Neutrophil (primary cell): ENCODE measurements around the gene SMTN.
"Not testable (repeated sequence)": the region's sequence is repeated elsewhere in the genome, so short reads cannot be mapped to it uniquely, and the experiment has no call there.

Experiments used
- H3K27ac ChIP-seq: fragments of 200-600 bp; sonication (generic); 2 replicates; pipeline ENCODE4 v1.5.1; 2016; ENCODE audit warnings: mild to moderate bottlenecking, moderate library complexity
- H3K27me3 ChIP-seq: fragments of 200-600 bp; sonication (generic); 2 replicates; pipeline ENCODE4 v1.6.0; 2016; ENCODE audit warnings: mild to moderate bottlenecking
- H3K36me3 ChIP-seq: fragments of 200-600 bp; sonication (generic); 2 replicates; pipeline ENCODE4 v1.5.1; 2017
- H3K4me1 ChIP-seq, 2 experiments: fragments of 200-600 bp in 1 of 2; sonication (generic) in 1 of 2; 1 replicate in 1 of 2; 2 replicates in 1 of 2; pipeline versions ENCODE4 v1.5.1 to v1.6.1; 2013 to 2016; ENCODE audit warnings: low read depth in 1 of 2, low read length in 1 of 2, mild to moderate bottlenecking in 1 of 2, moderate library complexity in 1 of 2; ENCODE audit not compliant: control insufficient read depth in 1 of 2, insufficient read depth in 1 of 2
- H3K4me3 ChIP-seq, 2 experiments: fragments of 200-600 bp in 1 of 2; sonication (generic) in 1 of 2; 1 replicate in 1 of 2; 2 replicates in 1 of 2; pipeline ENCODE4 v1.5.1; 2013 to 2016; ENCODE audit warnings: low read depth in 1 of 2, low read length in 1 of 2, mild to moderate bottlenecking in 1 of 2, moderate library complexity in 1 of 2
- H3K9me3 ChIP-seq: fragments of 200-600 bp; sonication (generic); 2 replicates; pipeline ENCODE4 v1.5.1; 2016
- TF ChIP-seq, protein P1 (sequence below): fragments of 200-600 bp; sonication (generic); IDR thresholded peaks from 2 replicates; pipeline ENCODE4 v1.5.1; 2016; ENCODE audit warnings: antibody characterized with exemption

Gene SMTN

DNA sequence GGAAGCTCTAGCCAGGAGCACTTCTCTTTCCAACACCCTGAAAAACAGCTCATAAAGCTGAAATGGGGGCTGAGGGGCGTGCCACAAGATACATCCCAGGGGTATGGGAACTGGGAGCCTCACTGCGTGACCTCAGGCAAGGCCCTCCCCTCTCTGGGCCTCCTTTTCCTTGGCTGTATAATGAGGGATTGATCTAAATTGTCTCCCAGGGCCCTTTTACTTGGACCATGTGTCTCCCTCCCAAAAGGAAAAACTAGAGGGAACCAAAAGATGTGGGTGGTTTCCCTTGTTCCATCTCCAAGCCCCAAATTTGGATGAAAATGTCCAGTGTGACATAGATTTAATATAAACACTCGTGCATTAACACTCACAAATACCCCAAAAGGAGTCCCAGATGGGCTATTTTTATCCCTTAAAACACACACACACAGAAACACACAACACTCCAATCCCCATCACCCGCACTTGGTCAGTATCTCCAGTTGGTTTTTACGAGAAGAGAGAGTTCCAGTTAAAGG, 25.9 kb upstream of the SMTN start:
- Histone ChIP-seq H3K4me3 (no peak overlapping the region), H3K27me3 (no peaks in the 10 kb centered on the region), H3K36me3 (no peaks in the 10 kb centered on the region), H3K4me1 (peaks cover 0 to 6% of the 10 kb centered on the region in 2 experiments), H3K27ac (no peak overlapping the region), H3K9me3 (no peaks in the 10 kb centered on the region)
- TF ChIP-seq, protein P1, sequence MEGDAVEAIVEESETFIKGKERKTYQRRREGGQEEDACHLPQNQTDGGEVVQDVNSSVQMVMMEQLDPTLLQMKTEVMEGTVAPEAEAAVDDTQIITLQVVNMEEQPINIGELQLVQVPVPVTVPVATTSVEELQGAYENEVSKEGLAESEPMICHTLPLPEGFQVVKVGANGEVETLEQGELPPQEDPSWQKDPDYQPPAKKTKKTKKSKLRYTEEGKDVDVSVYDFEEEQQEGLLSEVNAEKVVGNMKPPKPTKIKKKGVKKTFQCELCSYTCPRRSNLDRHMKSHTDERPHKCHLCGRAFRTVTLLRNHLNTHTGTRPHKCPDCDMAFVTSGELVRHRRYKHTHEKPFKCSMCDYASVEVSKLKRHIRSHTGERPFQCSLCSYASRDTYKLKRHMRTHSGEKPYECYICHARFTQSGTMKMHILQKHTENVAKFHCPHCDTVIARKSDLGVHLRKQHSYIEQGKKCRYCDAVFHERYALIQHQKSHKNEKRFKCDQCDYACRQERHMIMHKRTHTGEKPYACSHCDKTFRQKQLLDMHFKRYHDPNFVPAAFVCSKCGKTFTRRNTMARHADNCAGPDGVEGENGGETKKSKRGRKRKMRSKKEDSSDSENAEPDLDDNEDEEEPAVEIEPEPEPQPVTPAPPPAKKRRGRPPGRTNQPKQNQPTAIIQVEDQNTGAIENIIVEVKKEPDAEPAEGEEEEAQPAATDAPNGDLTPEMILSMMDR = no peak

DNA sequence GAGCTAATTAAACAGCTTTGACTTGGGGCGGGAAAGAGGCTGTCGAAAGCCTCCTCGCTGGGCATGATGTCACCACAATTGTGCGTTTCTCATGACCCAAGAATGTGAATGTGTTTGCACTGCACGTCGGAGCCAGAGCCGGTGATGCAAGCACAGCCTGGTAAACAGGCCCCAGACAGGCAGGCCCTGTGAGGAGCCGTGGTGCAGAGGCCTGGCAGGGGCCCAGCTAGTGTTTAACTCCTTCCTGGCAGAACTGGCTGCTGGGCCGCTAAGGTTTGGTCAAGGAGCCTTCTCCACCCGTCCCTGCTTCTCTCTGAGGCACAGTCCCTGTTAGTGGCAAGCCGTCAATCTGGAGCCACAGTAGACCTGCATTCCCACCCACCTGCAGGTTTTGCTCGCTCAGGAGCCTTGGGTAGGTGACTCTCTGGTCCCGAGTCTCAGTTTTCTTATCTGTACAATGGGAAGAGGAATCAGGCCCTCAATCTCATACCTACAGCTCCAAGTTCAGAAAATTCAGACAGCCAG, 25.4 kb upstream of the SMTN start:
- TF ChIP-seq, protein P1 = no peak
- Histone ChIP-seq H3K36me3 (no peaks in the 10 kb centered on the region), H3K4me3 (no peak overlapping the region), H3K27me3 (no peaks in the 10 kb centered on the region), H3K4me1 (peaks cover 2 to 9% of the 10 kb centered on the region in 2 experiments), H3K27ac (no peak overlapping the region), H3K9me3 (no peaks in the 10 kb centered on the region)

DNA sequence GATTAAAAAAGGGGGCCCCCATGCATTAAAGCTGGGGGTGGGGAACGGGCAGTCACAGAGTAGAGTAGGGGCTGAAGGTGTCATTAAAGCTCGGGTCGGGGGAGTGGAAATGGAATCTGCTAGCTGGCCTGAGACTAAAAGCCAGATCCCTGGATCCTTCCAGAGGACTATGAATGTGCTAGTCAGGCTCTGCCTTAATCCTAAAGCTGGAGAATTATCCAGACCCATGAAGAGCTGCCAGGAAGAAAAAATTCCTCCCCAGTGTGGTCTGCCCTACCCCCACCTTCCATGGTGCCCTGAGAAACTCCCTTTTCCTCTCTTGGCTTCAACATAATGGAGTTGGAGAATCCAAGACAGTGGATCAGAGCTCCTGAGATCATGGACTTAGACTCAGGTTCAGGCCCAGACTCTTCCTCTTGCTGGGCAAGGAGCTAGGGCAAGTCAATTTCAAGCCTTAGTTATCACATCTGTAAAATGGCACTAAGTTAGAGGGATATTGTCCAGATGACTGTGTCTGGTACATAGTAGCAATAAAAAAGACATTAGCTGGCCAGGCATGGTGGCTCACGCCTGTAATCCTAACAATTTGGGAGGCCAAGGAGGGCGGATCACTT, 24.0 kb upstream of the SMTN start:
- TF ChIP-seq, protein P1 = no peak
- H3K4me1 ChIP-seq = peaks cover 10 to 22% of the 10 kb centered on the region in 2 experiments
- H3K9me3 ChIP-seq = no peaks in the 10 kb centered on the region
- no peaks in the 10 kb centered on the region for H3K36me3 ChIP-seq
- H3K27ac ChIP-seq = no peak overlapping the region
- no peaks in the 10 kb centered on the region for H3K27me3 ChIP-seq
- no peak overlapping the region for H3K4me3 ChIP-seq

DNA sequence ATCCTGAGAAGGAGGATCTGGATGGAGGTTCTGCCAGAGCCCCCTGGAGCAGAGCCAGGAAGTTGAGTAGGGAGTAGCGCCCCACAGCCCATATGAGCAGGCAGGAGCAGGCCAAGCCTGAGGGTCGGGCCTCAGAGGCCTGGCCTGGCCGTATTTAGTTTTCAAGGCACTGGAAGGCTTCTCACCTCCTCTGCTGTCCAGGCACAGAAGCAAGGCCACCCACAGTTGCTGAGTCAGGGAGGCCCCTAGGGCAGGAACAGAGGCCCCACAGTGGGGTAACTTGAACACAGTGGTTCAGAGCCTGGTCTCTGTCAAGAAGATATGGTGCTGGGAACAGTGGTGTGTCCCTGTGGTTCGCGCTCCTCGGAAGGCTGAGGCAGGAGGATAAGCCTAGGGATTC, 21.5 kb upstream of the SMTN start:
- H3K27ac ChIP-seq, H3K36me3 ChIP-seq, H3K9me3 ChIP-seq, H3K27me3 ChIP-seq, H3K4me3 ChIP-seq: not testable (repeated sequence)
- H3K4me1 ChIP-seq = peaks cover 10 to 23% of the 10 kb centered on the region in 2 experiments

DNA sequence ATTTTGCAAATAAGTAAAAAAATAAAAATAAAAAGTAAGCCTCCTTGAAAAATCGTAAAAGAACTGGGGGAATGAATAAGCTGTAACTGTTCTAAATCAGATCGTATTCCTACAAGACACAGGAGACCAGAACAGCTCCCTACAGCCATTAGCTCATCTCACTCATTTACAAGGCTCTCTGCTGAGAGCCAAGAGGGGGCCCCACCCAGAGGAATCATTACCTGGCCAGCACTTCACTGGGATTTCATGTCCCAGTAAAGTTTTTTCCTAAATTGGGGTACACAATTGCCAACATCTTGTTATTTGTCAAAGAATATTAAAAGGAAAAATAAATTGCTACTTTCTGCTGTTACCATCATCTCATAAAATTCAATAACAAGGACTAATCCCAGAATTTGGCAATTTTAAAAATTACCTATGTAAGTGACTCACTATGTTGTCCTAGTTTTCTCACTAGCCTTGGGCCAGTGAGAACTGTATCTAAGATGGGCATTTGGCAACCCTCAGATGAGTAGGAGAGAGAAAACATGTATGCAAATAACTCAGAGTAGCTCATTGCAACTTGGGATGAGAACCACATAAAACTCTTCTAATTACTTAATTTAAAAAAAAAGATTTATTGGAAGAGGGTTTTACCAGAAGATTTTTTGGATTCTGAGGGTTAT, 18.4 kb upstream of the SMTN start:
- Histone ChIP-seq H3K4me1 (peaks cover 10 to 23% of the 10 kb centered on the region in 2 experiments), H3K4me3 (no peak overlapping the region), H3K27ac (no peak overlapping the region), H3K36me3 (no peaks in the 10 kb centered on the region), H3K9me3 (no peaks in the 10 kb centered on the region), H3K27me3 (no peaks in the 10 kb centered on the region)
- TF ChIP-seq, protein P1 = no peak

DNA sequence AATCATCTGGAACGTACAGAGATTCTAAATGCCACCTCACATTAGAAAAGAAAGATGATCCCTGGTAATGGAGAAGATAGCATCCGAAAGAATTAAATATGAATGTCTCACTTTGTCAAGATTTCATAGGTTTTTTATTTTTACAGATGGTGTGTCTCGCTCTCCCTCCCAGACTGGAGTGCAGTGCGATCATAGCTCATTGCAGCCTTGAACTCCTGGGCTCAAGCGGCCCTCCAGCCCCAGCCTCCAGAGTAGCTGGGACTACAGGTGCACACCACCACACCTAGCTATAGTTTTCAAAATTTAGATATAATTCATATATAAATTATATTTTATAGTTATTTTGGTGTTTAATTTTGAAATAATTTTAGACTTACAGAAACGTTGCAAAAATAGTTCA, 16.7 kb upstream of the SMTN start:
- H3K4me3 ChIP-seq = no peak overlapping the region
- peaks cover 10 to 23% of the 10 kb centered on the region in 2 experiments for H3K4me1 ChIP-seq
- no peak overlapping the region for H3K27ac ChIP-seq
- TF ChIP-seq, protein P1 = no peak
- H3K36me3 ChIP-seq = no peaks in the 10 kb centered on the region
- no peaks in the 10 kb centered on the region for H3K27me3 ChIP-seq
- no peaks in the 10 kb centered on the region for H3K9me3 ChIP-seq
